Fibroblast of pulmonary artery (primary cell): ENCODE measurements around the gene GDPD2.

Source experiments
- DNase-seq: peaks from one replicate; pipeline ENCODE4 v3.0.0-alpha.2; 2010; ENCODE audit warnings: low read depth
- H3K4me3 ChIP-seq: replicated peaks from 2 replicates; pipeline ENCODE4 v1.5.1; 2011; ENCODE audit warnings: low read depth, mild to moderate bottlenecking, control low read depth, low read length, moderate library complexity
- TF ChIP-seq, protein P1 (sequence below): IDR thresholded peaks from 2 replicates; pipeline ENCODE4 v1.5.1; 2011; ENCODE audit warnings: mild to moderate bottlenecking, control low read depth, low read length, inconsistent platforms; ENCODE audit errors: missing control alignments

GDPD2 gene

DNA sequence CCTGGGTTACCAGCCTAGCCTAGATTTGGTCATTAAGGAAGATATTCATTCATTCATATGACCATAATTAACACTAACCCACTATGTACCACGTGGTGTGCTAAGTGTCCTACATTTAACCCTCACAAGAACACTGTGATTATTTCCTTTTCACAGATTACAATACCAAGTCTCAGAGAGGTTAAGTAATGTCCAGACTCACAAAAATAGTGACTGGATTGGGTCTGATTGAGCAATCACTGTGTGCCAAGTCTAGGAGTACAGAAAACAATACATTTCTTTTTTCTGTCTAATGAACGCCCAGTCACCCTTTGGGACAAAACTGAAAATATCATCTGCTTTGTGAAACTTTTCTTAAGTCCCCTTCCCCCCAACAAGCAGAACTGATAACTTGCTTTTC is 13.9 kb downstream of the GDPD2 start:
- peak; percentile 49 for DNase-seq
- TF ChIP-seq, protein P1, sequence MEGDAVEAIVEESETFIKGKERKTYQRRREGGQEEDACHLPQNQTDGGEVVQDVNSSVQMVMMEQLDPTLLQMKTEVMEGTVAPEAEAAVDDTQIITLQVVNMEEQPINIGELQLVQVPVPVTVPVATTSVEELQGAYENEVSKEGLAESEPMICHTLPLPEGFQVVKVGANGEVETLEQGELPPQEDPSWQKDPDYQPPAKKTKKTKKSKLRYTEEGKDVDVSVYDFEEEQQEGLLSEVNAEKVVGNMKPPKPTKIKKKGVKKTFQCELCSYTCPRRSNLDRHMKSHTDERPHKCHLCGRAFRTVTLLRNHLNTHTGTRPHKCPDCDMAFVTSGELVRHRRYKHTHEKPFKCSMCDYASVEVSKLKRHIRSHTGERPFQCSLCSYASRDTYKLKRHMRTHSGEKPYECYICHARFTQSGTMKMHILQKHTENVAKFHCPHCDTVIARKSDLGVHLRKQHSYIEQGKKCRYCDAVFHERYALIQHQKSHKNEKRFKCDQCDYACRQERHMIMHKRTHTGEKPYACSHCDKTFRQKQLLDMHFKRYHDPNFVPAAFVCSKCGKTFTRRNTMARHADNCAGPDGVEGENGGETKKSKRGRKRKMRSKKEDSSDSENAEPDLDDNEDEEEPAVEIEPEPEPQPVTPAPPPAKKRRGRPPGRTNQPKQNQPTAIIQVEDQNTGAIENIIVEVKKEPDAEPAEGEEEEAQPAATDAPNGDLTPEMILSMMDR = no peak
- H3K4me3 ChIP-seq = no peak overlapping the region

DNA sequence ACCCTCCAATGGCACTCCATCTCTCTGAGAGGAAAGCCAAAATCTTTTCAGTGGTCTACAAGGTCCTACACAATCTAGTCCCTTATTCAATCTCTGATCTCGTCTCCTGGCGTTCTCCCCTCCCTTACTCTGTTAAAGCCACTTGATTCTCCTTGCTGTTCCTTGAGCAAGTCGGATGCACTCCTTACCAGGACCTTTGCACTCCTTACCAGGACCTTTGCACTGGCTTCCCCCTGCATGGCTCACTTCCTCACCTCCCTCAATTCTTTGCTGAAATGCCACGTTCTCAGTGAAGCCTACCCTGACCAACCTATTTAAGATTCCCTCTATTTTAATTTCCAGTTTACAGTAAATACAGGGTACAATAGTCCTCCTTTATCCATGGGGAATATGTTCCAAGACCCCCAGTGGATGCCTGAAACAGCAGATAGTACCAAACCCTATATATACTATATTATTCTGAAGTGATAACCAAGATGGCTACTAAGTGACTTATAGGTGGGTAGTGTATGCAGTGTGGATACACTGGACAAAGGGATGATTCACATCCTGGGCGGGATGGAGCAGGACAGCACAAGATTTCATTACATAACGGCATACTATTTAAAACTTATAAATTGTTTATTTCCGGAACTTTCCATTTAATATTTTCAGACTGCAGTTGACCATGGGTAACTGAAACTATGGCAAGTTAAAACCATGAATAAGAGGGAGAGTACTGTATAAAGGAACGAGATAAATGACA is 15.0 kb downstream of the GDPD2 start:
- peak; percentile 15 for DNase-seq
- TF ChIP-seq, protein P1 = no peak
- H3K4me3 ChIP-seq = no peak overlapping the region

DNA sequence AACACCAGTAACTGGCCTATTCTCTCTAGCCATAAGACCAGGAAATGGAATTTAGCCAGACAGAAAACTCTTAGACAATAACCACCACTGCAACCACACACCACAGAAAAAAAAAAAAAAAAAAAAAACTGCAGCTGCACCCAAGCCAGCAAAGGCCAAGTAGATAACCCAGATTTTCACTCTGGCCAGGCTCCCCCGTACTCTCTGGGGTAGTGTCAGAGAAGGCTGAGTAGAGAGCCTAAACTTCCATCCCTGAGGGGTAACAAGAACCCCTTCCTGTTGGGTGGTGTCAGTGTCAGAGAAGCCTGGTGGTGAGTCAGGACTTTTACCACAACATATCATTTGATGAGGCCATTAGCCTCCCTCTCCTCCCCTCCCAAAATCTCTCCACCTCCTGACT is 15.9 kb downstream of the GDPD2 start:
- TF ChIP-seq, protein P1 = no peak
- DNase-seq = peak; percentile 15
- no peak overlapping the region for H3K4me3 ChIP-seq

DNA sequence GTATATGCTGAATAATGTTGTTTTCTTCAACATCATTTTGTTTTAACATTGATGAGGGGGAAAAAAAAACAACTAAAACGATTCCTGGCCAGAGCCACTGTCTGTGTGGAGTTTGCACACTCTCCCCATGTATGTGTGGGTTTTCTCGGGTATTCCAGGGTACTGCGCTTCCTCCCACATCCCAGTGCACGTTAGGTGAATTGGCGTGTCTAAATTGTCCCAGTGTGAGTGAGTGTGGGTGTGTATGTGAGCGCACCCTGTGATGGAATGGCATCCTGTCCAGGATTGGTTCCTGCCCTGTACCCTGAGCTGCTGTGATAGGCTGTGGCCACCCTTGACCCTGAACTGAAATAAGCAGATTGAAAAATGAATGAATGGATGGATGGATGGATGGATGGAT is 19.1 kb downstream of the GDPD2 start:
- no peak overlapping the region for H3K4me3 ChIP-seq
- TF ChIP-seq, protein P1 = no peak
- DNase-seq = no peak

DNA sequence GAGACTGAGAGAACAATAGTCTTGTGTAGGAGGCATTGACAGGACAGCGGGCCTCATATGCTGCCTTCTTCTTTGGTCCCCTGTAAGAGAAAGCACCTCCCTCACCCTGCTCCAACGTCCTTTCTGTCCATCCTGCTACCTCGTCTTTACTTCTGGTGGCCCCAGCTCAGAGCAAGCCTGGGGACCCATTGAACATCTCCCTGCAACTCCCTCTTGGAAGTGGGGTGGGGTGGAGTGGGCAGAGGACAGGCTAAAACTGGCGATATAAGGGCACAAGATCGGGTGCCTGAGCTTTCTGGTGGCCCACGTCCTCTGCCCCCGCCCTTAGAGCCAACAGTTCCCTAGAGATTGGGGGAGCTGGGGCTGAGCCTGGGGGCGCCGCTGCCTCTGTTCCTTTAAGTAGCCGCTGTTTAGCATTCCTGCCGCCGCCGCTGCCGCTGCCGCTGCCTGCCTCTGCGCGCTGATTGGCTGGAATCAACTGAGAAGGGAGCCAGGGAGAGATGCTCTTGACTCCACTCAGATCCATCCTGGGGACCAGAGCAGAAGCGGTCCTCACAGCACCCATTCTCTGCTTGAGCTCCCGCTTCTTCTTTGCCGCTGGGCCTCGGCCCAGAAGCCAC is 21.3 kb downstream of the GDPD2 start, which contains the start of gene DLG3:
DLG3 (plus strand) TSS at position 510 of the 620 bp plus-strand sequence. CDS start 367 bp downstream, outside the sequence.
- H3K4me3 ChIP-seq = no peak within 1 kb of the TSS
- peak; percentile 44 for DNase-seq
- TF ChIP-seq, protein P1 = no peak

DNA sequence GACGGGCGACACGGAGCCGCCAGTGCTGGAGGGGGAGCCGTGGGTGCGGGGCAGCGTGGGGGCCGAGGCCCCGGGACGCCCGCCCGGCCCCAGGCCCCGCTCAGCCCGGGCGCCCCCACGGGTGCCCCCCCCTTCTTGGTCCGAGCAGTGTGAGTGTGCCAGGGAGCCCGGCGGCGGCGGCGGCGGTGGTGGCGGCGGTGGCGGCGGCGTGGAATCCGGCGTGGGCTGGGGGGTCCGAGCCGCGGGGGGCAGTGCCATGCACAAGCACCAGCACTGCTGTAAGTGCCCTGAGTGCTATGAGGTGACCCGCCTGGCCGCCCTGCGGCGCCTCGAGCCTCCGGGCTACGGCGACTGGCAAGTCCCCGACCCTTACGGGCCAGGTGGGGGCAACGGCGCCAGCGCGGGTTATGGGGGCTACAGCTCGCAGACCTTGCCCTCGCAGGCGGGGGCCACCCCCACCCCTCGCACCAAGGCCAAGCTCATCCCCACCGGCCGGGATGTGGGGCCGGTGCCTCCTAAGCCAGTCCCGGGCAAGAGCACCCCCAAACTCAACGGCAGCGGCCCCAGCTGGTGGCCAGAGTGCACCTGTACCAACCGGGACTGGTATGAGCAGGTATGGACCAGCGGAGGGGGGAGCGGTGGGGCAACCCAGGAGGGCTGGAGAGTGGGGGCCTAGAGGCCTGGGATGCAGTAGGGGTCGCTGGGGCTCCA is 22.0 kb downstream of the GDPD2 start:
- TF ChIP-seq, protein P1 = no peak
- no peak overlapping the region for H3K4me3 ChIP-seq
- DNase-seq = no peak
